Stomach smooth muscle (tissue), 2 donors: ENCODE results near the gene CLCF1.

Experiments used
- H3K27ac ChIP-seq: one replicate; pipeline ENCODE4 v1.7.0; 2013; ENCODE audit warnings: mild to moderate bottlenecking, low read length, inconsistent platforms
- H3K27me3 ChIP-seq, 2 donors: one replicate each; pipeline ENCODE4 v1.7.0; 2013; ENCODE audit warnings: low read length in 2 of 2; ENCODE audit not compliant: insufficient read depth in 2 of 2, control insufficient read depth in 1 of 2
- H3K36me3 ChIP-seq, 2 donors: one replicate each; pipeline ENCODE4 v1.7.0; 2013; ENCODE audit warnings: low read length in 2 of 2; ENCODE audit not compliant: control insufficient read depth in 2 of 2, insufficient read depth in 2 of 2
- H3K4me1 ChIP-seq: one replicate; pipeline ENCODE4 v1.7.0; 2013; ENCODE audit warnings: low read length; ENCODE audit not compliant: control insufficient read depth, insufficient read depth
- H3K4me3 ChIP-seq, 2 donors: one replicate each; pipeline ENCODE4 v1.7.0; 2013; ENCODE audit warnings: low read length in 2 of 2
- H3K9ac ChIP-seq, 2 donors: one replicate each; pipeline ENCODE4 v1.7.0; 2013; ENCODE audit warnings: low read length in 2 of 2, mild to moderate bottlenecking in 1 of 2
- H3K9me3 ChIP-seq, 2 donors: one replicate each; pipeline ENCODE4 v1.7.0; 2013; ENCODE audit warnings: low read length in 2 of 2; ENCODE audit not compliant: control insufficient read depth in 2 of 2
- donor health status: healthy.
- donor health status: Pancreatic carcinoma.

Gene CLCF1

DNA sequence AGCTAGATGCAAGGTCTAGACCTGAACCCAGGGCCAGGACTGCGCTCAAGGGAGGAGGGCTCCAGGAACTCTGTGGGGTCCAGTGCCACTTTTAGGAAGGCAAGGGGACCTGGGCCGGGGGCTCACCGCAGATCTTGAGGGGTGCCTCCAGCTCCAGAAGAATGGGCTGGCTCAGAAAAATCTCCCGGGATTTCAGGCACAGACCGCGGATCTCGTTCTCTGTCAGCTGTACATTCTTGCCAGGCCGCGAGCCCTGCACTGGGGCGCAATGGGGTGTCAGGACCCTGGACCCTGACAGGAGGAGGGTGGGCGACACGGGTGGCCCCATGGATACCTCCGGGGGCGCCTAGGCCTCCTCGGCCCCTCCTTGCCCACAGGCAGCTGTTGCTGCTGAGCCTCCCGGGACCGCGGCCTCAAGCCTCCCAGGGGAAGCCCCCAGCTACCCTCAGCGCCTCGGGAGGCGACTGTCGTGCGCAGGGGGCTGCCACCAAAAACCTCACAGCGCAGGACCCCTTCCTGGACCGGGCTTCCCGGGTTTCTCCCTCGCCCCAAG is 27.6 kb upstream of the CLCF1 start:
- H3K27ac ChIP-seq: peak overlapping the region; percentile 91
- H3K36me3 ChIP-seq: peaks cover 18 to 22% of the 10 kb centered on the region in 2 donors
- H3K9ac ChIP-seq: peak overlapping the region; percentile 89 to 90
- peaks cover 10 to 13% of the 10 kb centered on the region in 2 donors for H3K27me3 ChIP-seq
- H3K4me1 ChIP-seq: peaks cover 27% of the 10 kb centered on the region
- H3K9me3 ChIP-seq: no peaks in the 10 kb centered on the region
- H3K4me3 ChIP-seq: peak overlapping the region; percentile 73 to 88

DNA sequence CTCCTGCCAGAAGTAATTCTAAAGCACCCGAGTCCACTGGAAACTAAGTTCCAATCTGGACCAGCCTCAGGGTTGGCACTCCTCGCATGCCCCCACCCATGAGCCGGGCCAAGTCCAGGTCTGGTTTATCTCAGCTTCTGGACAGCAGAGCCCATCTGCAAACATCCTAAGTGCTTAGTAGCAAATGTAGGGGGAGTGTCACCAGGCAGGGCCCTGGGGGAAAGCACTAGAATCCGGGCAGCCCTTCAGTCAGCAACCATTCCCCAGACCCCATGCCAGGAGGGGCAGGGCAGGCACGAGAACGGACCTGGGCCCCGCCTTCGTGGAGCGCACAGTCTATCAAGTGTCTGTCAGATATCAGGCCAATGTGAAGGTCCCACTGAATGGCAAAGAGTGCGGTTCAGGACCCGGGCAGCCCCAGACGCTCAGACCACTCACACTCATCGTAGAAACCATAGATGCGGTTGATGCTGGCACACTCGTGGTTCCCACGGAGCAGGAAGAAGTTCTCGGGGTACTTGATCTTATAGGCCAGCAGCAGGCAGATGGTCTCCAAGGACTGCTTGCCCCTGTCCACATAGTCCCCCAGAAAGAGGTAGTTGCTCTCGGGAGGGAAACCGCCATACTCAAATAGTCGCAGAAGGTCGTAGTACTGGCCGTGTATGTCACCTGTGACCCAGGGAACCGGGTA is 27.0 kb upstream of the CLCF1 start:
- H3K36me3 ChIP-seq: peaks cover 18 to 22% of the 10 kb centered on the region in 2 donors

DNA sequence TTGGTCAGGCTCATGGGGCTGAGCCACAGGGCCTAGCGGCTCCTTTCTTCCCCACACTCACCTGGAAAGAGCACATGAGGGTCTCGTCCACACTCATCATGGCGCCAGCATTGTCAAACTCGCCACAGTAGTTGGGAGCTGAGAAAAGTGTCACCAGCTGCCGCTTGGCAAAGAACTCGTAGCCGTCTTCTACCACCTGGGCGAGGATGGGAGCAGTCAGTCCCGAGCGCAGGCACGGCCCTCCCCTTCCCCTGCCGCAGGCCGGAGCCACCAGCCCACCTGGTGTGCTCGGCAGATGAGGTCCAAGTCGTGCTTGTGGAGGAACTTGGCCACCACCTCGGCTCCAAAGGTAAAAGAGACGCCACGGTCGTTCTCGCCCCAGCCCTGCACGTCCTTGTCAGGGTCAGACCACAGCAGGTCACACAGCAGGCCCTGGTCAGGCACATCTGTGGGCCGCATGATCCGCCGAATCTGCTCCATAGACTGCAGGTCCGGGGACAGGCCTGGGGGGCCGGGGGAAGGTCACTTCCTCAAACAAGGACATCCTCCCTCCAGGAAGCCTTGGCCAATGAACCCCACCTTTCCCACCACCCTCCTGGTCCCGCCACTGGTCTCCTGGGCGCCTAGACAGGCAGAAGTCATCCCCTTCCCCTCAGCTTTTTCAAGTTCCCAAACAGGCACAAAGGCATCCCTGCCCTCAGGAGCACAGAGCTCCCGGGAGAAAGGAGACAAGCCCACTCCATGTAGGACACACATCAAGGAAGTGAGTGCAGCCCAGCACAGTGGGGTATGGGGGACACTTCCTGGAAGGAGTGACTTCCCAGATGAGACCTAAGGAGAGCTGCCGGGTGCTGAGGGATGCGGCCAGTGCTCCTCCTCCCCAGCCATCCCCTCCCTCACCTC is 25.5 kb upstream of the CLCF1 start:
- Histone ChIP-seq H3K27ac (no peak overlapping the region), H3K9me3 (no peaks in the 10 kb centered on the region), H3K36me3 (peaks cover 18 to 22% of the 10 kb centered on the region in 2 donors), H3K9ac (no peak overlapping the region), H3K4me3 (peak overlapping the region in 1 of 2 donors; percentile 22), H3K4me1 (peaks cover 27% of the 10 kb centered on the region), H3K27me3 (no peaks in the 10 kb centered on the region)

More for the DNA sequence above, 27.0 kb upstream of the CLCF1 start:
- H3K4me1 ChIP-seq: peaks cover 27% of the 10 kb centered on the region
- H3K9me3 ChIP-seq: no peaks in the 10 kb centered on the region
- peak overlapping the region; percentile 73 to 88 for H3K4me3 ChIP-seq
- peak overlapping the region; percentile 91 for H3K27ac ChIP-seq
- H3K9ac ChIP-seq: peak overlapping the region; percentile 89 to 90
- H3K27me3 ChIP-seq: peaks cover 5 to 9% of the 10 kb centered on the region in 2 donors

- Histone ChIP-seq H3K9me3 (no peaks in the 10 kb centered on the region), H3K4me1 (peaks cover 27% of the 10 kb centered on the region), H3K36me3 (peaks cover 18 to 22% of the 10 kb centered on the region in 2 donors), H3K4me3 (no peak overlapping the region), H3K9ac (no peak overlapping the region), H3K27me3 (no peaks in the 10 kb centered on the region), H3K27ac (no peak overlapping the region)
Observed at GRCh38 chr11:67397986-67398660, 24.7 kb upstream of the CLCF1 start.

GRCh38 chr11:67397536-67397935 is 24.1 kb upstream of the CLCF1 start:
- peaks cover 30% of the 10 kb centered on the region for H3K4me1 ChIP-seq
- no peak overlapping the region for H3K27ac ChIP-seq
- H3K9me3 ChIP-seq: no peaks in the 10 kb centered on the region
- H3K4me3 ChIP-seq: no peak overlapping the region
- no peaks in the 10 kb centered on the region for H3K27me3 ChIP-seq
- H3K36me3 ChIP-seq: peaks cover 18 to 22% of the 10 kb centered on the region in 2 donors
- H3K9ac ChIP-seq: no peak overlapping the region

DNA sequence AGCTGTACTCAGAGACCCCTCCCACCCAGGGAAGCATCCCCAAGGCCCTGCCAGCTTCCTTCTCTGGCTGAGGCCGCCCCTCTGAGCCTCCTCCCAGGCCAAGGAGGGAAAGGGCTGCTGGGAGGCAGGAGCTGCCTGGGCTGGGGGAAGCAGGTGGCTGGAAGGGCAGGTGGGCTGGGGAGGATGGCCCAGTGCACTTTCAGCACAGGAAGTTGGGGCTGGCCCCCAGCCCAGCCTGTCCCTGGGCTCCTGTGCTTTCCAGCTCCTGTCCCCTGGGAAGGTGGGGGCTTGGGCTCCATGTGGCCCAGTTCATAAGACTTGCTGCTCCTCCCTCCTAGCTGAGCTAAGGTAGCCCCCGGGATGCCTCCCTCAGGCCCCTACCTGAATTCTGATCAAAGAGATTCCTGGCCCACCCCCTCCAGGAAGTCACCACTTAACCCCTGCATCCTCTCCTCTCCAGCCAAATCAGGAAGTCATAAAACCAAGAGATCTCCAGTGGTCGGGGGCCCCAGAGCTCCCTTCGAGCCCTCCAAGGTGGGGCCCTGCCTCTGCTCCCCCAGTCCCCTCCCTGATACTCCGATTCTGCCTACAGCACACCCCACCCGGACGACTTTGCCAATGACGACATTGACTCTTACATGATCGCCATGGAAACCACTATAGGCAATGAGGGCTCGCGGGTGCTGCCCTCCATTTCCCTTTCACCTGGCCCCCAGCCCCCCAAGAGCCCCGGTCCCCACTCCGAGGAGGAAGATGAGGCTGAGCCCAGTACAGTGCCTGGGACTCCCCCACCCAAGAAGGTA is 23.4 kb upstream of the CLCF1 start:
- no peaks in the 10 kb centered on the region for H3K9me3 ChIP-seq
- H3K27me3 ChIP-seq: no peaks in the 10 kb centered on the region
- no peak overlapping the region for H3K27ac ChIP-seq
- H3K4me3 ChIP-seq: no peak overlapping the region
- no peak overlapping the region for H3K9ac ChIP-seq
- peaks cover 18 to 22% of the 10 kb centered on the region in 2 donors for H3K36me3 ChIP-seq
- peaks cover 30% of the 10 kb centered on the region for H3K4me1 ChIP-seq

DNA sequence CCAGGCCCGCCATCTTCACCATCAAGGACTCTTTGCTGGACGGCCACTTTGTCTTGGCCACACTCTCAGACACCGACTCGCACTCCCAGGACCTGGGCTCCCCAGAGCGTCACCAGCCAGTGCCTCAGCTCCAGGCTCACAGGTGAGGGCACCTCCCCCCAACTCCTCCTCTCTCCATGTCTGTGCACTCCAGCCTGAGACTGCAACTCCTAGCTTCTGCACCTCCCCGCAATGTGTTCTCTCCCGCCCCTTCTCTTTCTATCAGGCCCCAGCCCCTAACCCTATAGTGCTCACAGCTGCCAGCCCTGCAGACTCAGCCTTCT is 22.8 kb upstream of the CLCF1 start:
- Histone ChIP-seq H3K36me3 (peaks cover 18 to 22% of the 10 kb centered on the region in 2 donors), H3K27me3 (no peaks in the 10 kb centered on the region), H3K9ac (no peak overlapping the region), H3K27ac (no peak overlapping the region), H3K4me1 (peaks cover 33% of the 10 kb centered on the region), H3K9me3 (no peaks in the 10 kb centered on the region), H3K4me3 (no peak overlapping the region)

DNA sequence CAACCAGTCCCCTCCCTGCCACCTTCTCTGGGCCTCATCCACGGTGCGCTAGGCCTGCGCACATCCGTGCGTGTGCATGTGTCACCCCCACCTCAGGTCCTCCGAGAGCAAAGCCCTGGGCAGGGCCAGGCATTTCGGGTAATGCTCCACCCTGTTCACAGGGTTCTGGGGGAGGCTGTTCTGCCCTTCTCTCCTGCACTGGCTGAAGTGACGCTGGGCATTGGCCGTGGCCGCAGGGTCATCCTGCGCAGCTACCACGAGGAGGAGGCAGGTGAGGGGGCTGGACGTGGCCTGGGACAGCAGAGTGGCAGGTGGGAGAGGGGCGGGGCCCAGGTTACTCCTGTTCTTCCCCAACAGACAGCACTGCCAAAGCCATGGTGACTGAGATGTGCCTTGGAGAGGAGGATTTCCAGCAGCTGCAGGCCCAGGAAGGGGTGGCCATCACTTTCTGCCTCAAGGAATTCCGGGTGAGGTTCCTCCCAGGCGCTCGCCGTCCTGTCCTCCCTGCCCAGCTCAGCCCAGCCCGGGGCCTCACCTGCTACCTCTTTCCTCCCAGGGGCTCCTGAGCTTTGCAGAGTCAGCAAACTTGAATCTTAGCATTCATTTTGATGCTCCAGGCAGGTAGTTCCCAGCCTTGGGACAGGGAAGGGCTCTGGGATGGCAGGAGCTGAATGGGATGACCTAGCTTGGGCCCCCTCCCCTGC is 22.3 kb upstream of the CLCF1 start:
- H3K27me3 ChIP-seq: no peaks in the 10 kb centered on the region
- H3K9me3 ChIP-seq: no peaks in the 10 kb centered on the region
- peaks cover 18 to 22% of the 10 kb centered on the region in 2 donors for H3K36me3 ChIP-seq
- H3K4me3 ChIP-seq: no peak overlapping the region
- peaks cover 33% of the 10 kb centered on the region for H3K4me1 ChIP-seq
- no peak overlapping the region for H3K27ac ChIP-seq
- no peak overlapping the region for H3K9ac ChIP-seq

DNA sequence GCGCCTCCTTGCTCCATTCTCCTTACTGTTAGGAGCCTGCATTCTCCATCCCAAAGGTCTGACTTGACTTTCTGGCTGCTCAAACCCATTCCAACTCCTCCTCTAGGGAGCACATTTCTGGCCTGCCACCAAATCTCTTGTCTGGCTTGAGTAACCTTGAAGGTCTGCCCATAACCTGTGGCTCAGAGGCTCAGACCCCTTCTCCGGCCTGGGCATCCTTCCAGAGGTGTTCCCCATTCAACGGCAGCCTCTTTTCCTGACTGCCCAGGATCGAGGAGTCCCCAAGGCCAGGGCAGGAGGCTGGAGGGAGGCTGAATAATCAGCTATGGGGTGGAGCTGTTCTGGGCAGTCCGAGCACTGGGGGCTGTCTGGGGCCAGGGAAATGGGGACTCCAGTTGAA is 20.6 kb upstream of the CLCF1 start:
- Histone ChIP-seq H3K4me1 (peaks cover 18% of the 10 kb centered on the region), H3K27ac (no peak overlapping the region), H3K4me3 (no peak overlapping the region), H3K9ac (no peak overlapping the region), H3K9me3 (no peaks in the 10 kb centered on the region), H3K27me3 (no peaks in the 10 kb centered on the region), H3K36me3 (peaks cover 12 to 16% of the 10 kb centered on the region in 2 donors)
